HepG2 (cell line): ENCODE data around the gene P2RY2. TPM values are rescaled to one million over a fixed set of nuclear protein-coding genes. Genes with fewer than 3 reads are reported as not detected.
A peak's percentile ranks its signal among the peaks of the same experiment; 100 is the strongest.

ENCODE experiments used
- ATAC-seq: fragments of 200-7000 bp; cut with Tn5 transposase; 3 replicates; pipeline ENCODE4 v1.9.1; 2020; ENCODE audit warnings: mild to moderate bottlenecking, moderate library complexity
- BruUV-seq: library from RNA; stranded (reverse); fragments of 400-500 nt; replicated peaks from 2 replicates; lab custom pipeline; 2021; lab: Mats Ljungman, UMichigan
- CTCF ChIA-PET: fragments of 300-600 bp; formaldehyde crosslinking; extraction: SDS; loops from one replicate; lab custom pipeline; 2021; ENCODE audit warnings: low total read pairs, inconsistent platforms, low intra/inter-chr PET ratio; lab: Yijun Ruan, JAX
- POLR2A ChIA-PET: fragments of 350-600 bp; sonication (Branson Sonifier 250); formaldehyde crosslinking; loops from one replicate; lab custom pipeline; 2020; ENCODE audit warnings: antibody characterized with exemption, inconsistent platforms; lab: Yijun Ruan, JAX
- DNase-seq: peaks from one replicate; pipeline ENCODE4 v3.0.0-alpha.2; 2015; ENCODE audit warnings: low spot score
- FAIRE-seq: peaks from 3 replicates; lab custom pipeline; 2011; peaks lifted over from hg19 to GRCh38; lab: Jason Lieb, UNC
- H2AFZ ChIP-seq: one replicate; pipeline ENCODE4 v1.6.1; 2011; ENCODE audit warnings: low read length, inconsistent platforms
- H3K27ac ChIP-seq: fragments of 300-600 bp; 3 replicates; pipeline ENCODE4 v1.8.0; 2011; ENCODE audit warnings: mixed run types, mild to moderate bottlenecking, mixed read lengths, low read length, inconsistent platforms; ENCODE audit not compliant: insufficient read depth; ENCODE audit errors: extremely low read length
- H3K27me3 ChIP-seq, 2 experiments: fragments of 200-600 bp in 1 of 2; 2 replicates in 1 of 2; 3 replicates in 1 of 2; pipeline versions ENCODE4 v1.6.0 to v1.8.0; 2011; ENCODE audit warnings: low read length in 2 of 2, mild to moderate bottlenecking in 2 of 2, moderate library complexity in 2 of 2, inconsistent platforms in 1 of 2; ENCODE audit not compliant: insufficient read depth in 2 of 2, control insufficient read depth in 1 of 2
- H3K36me3 ChIP-seq, 2 experiments: fragments of 200-600 bp in 1 of 2; replicated peaks in 1 of 2; 2 replicates in 1 of 2; 3 replicates in 1 of 2; pipeline versions ENCODE4 v1.5.1 to v1.8.0; 2011; ENCODE audit warnings: low read length in 2 of 2, inconsistent platforms in 1 of 2; ENCODE audit not compliant: insufficient read depth in 2 of 2, control insufficient read depth in 1 of 2
- H3K4me1 ChIP-seq: 2 replicates; pipeline ENCODE4 v1.5.1; 2012; ENCODE audit warnings: low read length, inconsistent platforms; ENCODE audit not compliant: insufficient read depth
- H3K4me2 ChIP-seq: 2 replicates; pipeline ENCODE4 v1.6.0; 2011; ENCODE audit warnings: low read depth, low read length, inconsistent platforms
- H3K4me3 ChIP-seq, 3 experiments: fragments of 200-600 bp in 1 of 3; sonication (generic), shearing (Covaris generic) in 1 of 3; replicated peaks in 1 of 3; 2 replicates each; pipeline ENCODE4 v1.5.1; 2011 to 2016; ENCODE audit warnings: low read length in 3 of 3, inconsistent platforms in 2 of 3, low read depth in 2 of 3, mild to moderate bottlenecking in 2 of 3, control low read depth in 1 of 3, mixed read lengths in 1 of 3; ENCODE audit not compliant: insufficient read depth in 1 of 3
- H3K79me2 ChIP-seq: one replicate; pipeline ENCODE4 v1.6.1; 2011; ENCODE audit warnings: low read length, inconsistent platforms; ENCODE audit not compliant: insufficient read depth
- H3K9ac ChIP-seq: 2 replicates; pipeline ENCODE4 v1.6.0; 2011; ENCODE audit warnings: mild to moderate bottlenecking, low read depth, low read length, inconsistent platforms; ENCODE audit not compliant: insufficient read depth
- H3K9me3 ChIP-seq: 2 replicates; pipeline ENCODE4 v1.5.1; 2012; ENCODE audit warnings: mild to moderate bottlenecking, low read length
- H4K20me1 ChIP-seq: 2 replicates; pipeline ENCODE4 v1.6.0; 2011; ENCODE audit warnings: inconsistent platforms, mild to moderate bottlenecking, low read length, moderate library complexity; ENCODE audit not compliant: insufficient read depth
- AFF4 ChIP-seq: sonication (generic); formaldehyde crosslinking; IDR thresholded peaks from 2 replicates; pipeline ENCODE4 v1.4.0; 2020; ENCODE audit warnings: missing genetic modification reagents
- FOSL2 ChIP-seq: sonication (generic); formaldehyde crosslinking; IDR thresholded peaks from 2 replicates; pipeline ENCODE4 v1.4.0; 2020; ENCODE audit warnings: missing genetic modification reagents
- IRX3 ChIP-seq: sonication (generic); formaldehyde crosslinking; IDR thresholded peaks from 2 replicates; pipeline ENCODE4 v1.8.1; 2023; ENCODE audit warnings: mild to moderate bottlenecking, low read depth, missing genetic modification reagents, borderline replicate concordance
- MEF2D ChIP-seq: sonication (generic); formaldehyde crosslinking; IDR thresholded peaks from 2 replicates; pipeline ENCODE4 v1.5.1; 2020; ENCODE audit warnings: mild to moderate bottlenecking, missing genetic modification reagents
- ZNF770 ChIP-seq: sonication (generic); formaldehyde crosslinking; IDR thresholded peaks from 2 replicates; pipeline ENCODE4 v1.5.0; 2020; ENCODE audit warnings: mild to moderate bottlenecking, missing genetic modification reagents
- WGBS: methylation state at CpG from one replicate; pipeline ENCODE4 v1.1.6; 2017; ENCODE audit warnings: low lambda C conversion rate; 5-methylcytosine and 5-hydroxymethylcytosine counted together
- in situ Hi-C: cut with HindIII; loops from 2 replicates; pipeline ENCODE4 v1.10.0; 2017; ENCODE audit warnings: low pct_unique_long_range_greater_than_20kb; ENCODE audit not compliant: extremely low pct_ligation_motif_present
- intact Hi-C: fragments of 100-400 bp; cut with micrococcal nuclease; formaldehyde crosslinking; loops from one replicate; pipeline ENCODE4 v1.10.0; 2022; ENCODE audit not compliant: unreplicated experiment
- polyA plus RNA-seq, 8 experiments: library from polyadenylated mRNA; depleted of rRNA in 3 of 8; stranded (reverse) in 7 of 8; unstranded in 1 of 8; fragments of >200 nt; fragmentation: Illumina TruSeq in 4 of 8; extraction: Trizol in 4 of 8; gene quantifications; 2 replicates each; pipeline versions ENCODE4 v1.2.1 to v1.2.3, GENCODE V29; 2011 to 2016; ENCODE audit warnings: low read depth in 4 of 8, missing spikeins in 1 of 8, mixed read lengths in 1 of 8; ENCODE audit not compliant: insufficient read depth in 1 of 8
- total RNA-seq, 5 experiments: library from RNA; depleted of rRNA; stranded (reverse); fragments of >200 nt; fragmentation: Illumina TruSeq; extraction: Trizol; gene quantifications; 2 replicates each; pipeline ENCODE4 v1.2.3, GENCODE V29; 2016; ENCODE audit warnings: low read depth in 1 of 5
- TF ChIP-seq, protein P1 (sequence below): sonication (generic); formaldehyde crosslinking; IDR thresholded peaks from 2 replicates; pipeline ENCODE4 v1.8.0; 2022; ENCODE audit warnings: missing genetic modification reagents, mild to moderate bottlenecking, inconsistent platforms, borderline replicate concordance

Gene P2RY2
- total and polyA plus RNA-seq, 2 of the 13 experiments (the other 11 are each of a cell fraction or from before 2014, with no cell fraction given) = 0.95 to 3.1 TPM

- intact Hi-C loops (no loop called here), in situ Hi-C loops (no loop called here)
- Histone ChIP-seq H3K9me3 (no peaks in the 10 kb centered on the region), H3K36me3 (no peaks in the 10 kb centered on the region), H3K9ac (no peak overlapping the region), H4K20me1 (no peaks in the 10 kb centered on the region), H3K4me1 (peaks cover 11% of the 10 kb centered on the region), H3K27ac (no peak overlapping the region), H3K79me2 (no peaks in the 10 kb centered on the region), H2AFZ (no peak overlapping the region), H3K27me3 (peaks cover 8 to 44% of the 10 kb centered on the region in 2 experiments; a peak in 3 of 5 replicates), H3K4me3 (no peak overlapping the region), H3K4me2 (no peak overlapping the region)
- POLR2A ChIA-PET = no interaction called here
- CTCF ChIA-PET = no interaction called here
- BruUV-seq = no TSS peak
- no peak for FAIRE-seq
- ATAC-seq = peak; percentile 29; the same call in 2 of the 3 replicates
- TF ChIP-seq FOSL2 (CRISPR knock-in tag) = peak; percentile 54
- TF ChIP-seq IRX3 = no peak
- WGBS = 0% methylated on average over 1 of the region's 3 CpGs
- DNase-seq = peak; percentile 48
Measured at GRCh38 chr11:73195191-73196007, 22.7 kb upstream of the P2RY2 start.

DNA sequence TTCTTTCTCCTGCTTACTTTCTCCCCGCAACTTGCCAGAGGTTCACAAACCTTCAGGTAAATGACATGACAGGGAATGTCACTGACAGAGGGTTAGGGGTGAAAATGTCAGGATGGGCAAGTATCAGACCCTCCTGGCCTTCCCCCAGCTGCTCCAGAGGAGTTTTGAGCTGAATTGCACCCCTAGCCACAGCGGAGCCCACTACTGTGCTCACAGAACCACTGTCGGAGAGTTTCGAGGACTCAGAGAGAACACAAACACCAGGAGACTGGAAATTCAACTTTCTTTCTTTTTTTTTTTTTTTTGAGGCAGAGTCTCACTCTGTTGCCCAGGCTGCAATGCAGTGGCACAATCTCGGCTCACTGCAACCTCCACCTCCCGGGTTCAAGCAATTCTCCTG, 21.5 kb upstream of the P2RY2 start:
- WGBS = 78% methylated on average over 6 of the region's 6 CpGs
- no peak for TF ChIP-seq MEF2D (CRISPR knock-in tag)
- TF ChIP-seq, protein P1, sequence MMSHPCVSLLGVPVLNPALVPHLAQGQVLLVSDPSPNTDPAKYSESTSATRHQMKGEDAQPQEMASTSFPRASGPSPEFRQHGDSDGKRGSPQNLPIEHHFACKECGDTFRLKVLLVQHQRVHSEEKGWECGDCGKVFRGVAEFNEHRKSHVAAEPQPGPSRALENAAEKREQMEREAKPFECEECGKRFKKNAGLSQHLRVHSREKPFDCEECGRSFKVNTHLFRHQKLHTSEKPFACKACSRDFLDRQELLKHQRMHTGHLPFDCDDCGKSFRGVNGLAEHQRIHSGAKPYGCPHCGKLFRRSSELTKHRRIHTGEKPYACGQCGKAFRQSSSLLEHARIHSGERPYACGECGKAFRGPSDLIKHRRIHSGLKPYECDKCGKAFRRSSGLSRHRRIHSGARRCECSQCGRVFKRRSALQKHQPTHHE (CRISPR knock-in tag) = no peak
- no peak for TF ChIP-seq AFF4 (CRISPR knock-in tag)
- no peak for TF ChIP-seq ZNF770

More for the DNA sequence above, 21.5 kb upstream of the P2RY2 start:
- DNase-seq = no peak
- Histone ChIP-seq H3K27ac (no peak overlapping the region), H3K4me1 (peaks cover 11% of the 10 kb centered on the region), H2AFZ (no peak overlapping the region), H3K4me2 (no peak overlapping the region), H4K20me1 (no peaks in the 10 kb centered on the region), H3K4me3 (no peak overlapping the region), H3K27me3 (peaks cover 7 to 34% of the 10 kb centered on the region in 2 experiments; a peak in 3 of 5 replicates), H3K79me2 (no peaks in the 10 kb centered on the region), H3K36me3 (no peaks in the 10 kb centered on the region), H3K9ac (no peak overlapping the region), H3K9me3 (no peaks in the 10 kb centered on the region)
- intact Hi-C loops (no loop called here), in situ Hi-C loops (no loop called here)
- ATAC-seq = no peak
- ChIA-PET CTCF (no interaction called here), POLR2A (no interaction called here)
- FAIRE-seq = no peak
- no TSS peak for BruUV-seq
